ENCODE results near the gene EPHB1. TPM values are rescaled to one million over a fixed set of nuclear protein-coding genes. Genes with fewer than 3 reads are reported as not detected.
A peak's percentile ranks its signal among the peaks of the same experiment; 100 is the strongest.

EPHB1 gene
- total RNA-seq, 1 donor from 2014 or later = 13.7 TPM

- TF ChIP-seq CTCF (conservative IDR thresholded peaks at IDR 0.05) = no peak
- peaks cover 3% of the 10 kb centered on the region for H3K36me3 Mint-ChIP-seq (ENCODE audit: low read depth)
- no peak overlapping the region for H3K27ac Mint-ChIP-seq (ENCODE audit: unreplicated experiment)
- H3K4me3 Mint-ChIP-seq = no peak overlapping the region
- no peak for DNase-seq (ENCODE audit: low read depth, low spot score)
- H3K4me1 Mint-ChIP-seq = no peaks in the 10 kb centered on the region
- H3K27me3 Mint-ChIP-seq (ENCODE audit: low read depth) = no peaks in the 10 kb centered on the region
- H3K9me3 Mint-ChIP-seq = peaks cover 7% of the 10 kb centered on the region
These were observed 44.9 kb downstream of the EPHB1 start for GRCh38 chr3:134839990-134840389.

GRCh38 chr3:134840459-134840858, 45.4 kb downstream of the EPHB1 start:
- DNase-seq (ENCODE audit: low read depth, low spot score) = no peak
- TF ChIP-seq CTCF (conservative IDR thresholded peaks at IDR 0.05) = no peak

DNA sequence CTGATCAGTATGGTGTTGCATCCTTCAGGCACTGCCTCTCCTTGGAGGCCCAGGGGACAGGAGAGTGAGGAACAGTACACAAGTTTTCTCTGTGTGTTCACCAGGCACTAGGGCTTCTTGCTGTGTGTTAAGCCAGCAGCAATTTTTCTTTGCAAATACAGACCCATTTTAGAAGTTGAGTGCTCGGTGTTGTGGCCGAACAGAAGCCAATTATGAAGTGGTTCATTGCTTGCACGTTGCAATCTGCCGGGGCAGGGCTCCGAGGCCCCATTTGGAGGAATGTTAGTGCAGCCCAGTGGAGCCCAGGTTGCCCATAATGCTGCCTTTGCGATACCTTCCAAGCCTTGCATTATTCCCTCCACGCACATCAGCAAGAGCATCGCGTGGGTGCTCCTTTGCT, 51.0 kb downstream of the EPHB1 start:
- H3K27me3 Mint-ChIP-seq (ENCODE audit: low read depth) = no peaks in the 10 kb centered on the region
- peaks cover 3% of the 10 kb centered on the region for H3K36me3 Mint-ChIP-seq (ENCODE audit: low read depth)
- H3K9me3 Mint-ChIP-seq = peaks cover 7% of the 10 kb centered on the region
- no peak overlapping the region for H3K4me3 Mint-ChIP-seq
- no peak overlapping the region for H3K27ac Mint-ChIP-seq (ENCODE audit: unreplicated experiment)
- TF ChIP-seq CTCF (conservative IDR thresholded peaks at IDR 0.05) = no peak
- no peak for DNase-seq (ENCODE audit: low read depth, low spot score)
- H3K4me1 Mint-ChIP-seq = peaks cover 40% of the 10 kb centered on the region

More at GRCh38 chr3:134840459-134840858, 45.4 kb downstream of the EPHB1 start:
- Mint-ChIP-seq H3K36me3 (ENCODE audit: low read depth) (peaks cover 3% of the 10 kb centered on the region), H3K9me3 (peaks cover 7% of the 10 kb centered on the region), H3K4me3 (no peak overlapping the region), H3K4me1 (peaks cover under 1% of the 10 kb centered on the region), H3K27ac (ENCODE audit: unreplicated experiment) (no peak overlapping the region), H3K27me3 (ENCODE audit: low read depth) (no peaks in the 10 kb centered on the region)

DNA sequence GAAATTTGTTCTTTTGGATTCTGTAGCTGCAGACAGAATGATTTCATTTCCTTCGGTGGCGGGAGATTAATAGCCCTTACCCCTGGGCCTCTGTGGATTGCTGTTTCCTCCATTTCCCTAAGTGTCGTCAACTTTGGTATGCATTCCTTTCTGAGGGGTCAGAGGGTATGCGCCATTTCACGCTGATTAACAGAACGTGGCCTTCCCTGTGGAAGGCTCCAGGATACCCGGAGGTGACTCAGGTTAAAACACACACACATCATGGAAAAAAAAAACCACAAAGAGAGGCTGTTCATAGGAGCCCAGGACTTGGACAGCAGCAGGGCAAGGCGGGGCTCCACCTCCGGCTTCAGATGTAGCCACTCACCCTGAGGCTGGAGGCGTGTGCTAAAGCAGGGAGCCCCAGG, 51.9 kb downstream of the EPHB1 start:
- Mint-ChIP-seq H3K4me3 (peak overlapping the region; percentile 47), H3K4me1 (peaks cover 43% of the 10 kb centered on the region)
- no peak for TF ChIP-seq CTCF (conservative IDR thresholded peaks at IDR 0.05)

DNA sequence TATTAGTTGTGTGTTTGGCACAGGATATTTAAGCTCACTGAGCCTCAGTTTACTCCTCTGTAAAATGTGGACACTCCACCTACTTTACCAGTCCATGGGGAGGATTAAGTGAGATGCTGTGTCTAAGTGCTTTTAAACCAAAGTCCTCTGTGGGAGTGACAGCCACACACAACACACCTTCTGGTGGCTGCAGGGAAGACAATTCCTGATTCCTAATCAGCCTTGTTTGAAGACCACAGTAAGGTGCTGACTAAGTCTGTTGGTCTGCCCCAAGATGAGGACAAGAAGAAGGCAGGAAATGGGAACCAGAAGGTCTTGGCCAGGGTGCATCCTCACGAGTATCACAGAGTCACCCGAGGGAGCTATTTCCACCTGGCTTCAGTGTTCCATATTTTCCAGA, 52.3 kb downstream of the EPHB1 start:
- Mint-ChIP-seq H3K4me3 (no peak overlapping the region), H3K4me1 (peaks cover 43% of the 10 kb centered on the region), H3K36me3 (ENCODE audit: low read depth) (peaks cover 3% of the 10 kb centered on the region), H3K27me3 (ENCODE audit: low read depth) (no peaks in the 10 kb centered on the region), H3K27ac (ENCODE audit: unreplicated experiment) (no peak overlapping the region), H3K9me3 (peaks cover 8% of the 10 kb centered on the region)
- no peak for DNase-seq (ENCODE audit: low read depth, low spot score)
- TF ChIP-seq CTCF (conservative IDR thresholded peaks at IDR 0.05) = no peak

More for the DNA sequence above, 51.9 kb downstream of the EPHB1 start:
- H3K36me3 Mint-ChIP-seq (ENCODE audit: low read depth) = peaks cover 3% of the 10 kb centered on the region
- no peak for DNase-seq (ENCODE audit: low read depth, low spot score)
- H3K27me3 Mint-ChIP-seq (ENCODE audit: low read depth) = no peaks in the 10 kb centered on the region
- no peak overlapping the region for H3K27ac Mint-ChIP-seq (ENCODE audit: unreplicated experiment)
- H3K9me3 Mint-ChIP-seq = peaks cover 9% of the 10 kb centered on the region

DNA sequence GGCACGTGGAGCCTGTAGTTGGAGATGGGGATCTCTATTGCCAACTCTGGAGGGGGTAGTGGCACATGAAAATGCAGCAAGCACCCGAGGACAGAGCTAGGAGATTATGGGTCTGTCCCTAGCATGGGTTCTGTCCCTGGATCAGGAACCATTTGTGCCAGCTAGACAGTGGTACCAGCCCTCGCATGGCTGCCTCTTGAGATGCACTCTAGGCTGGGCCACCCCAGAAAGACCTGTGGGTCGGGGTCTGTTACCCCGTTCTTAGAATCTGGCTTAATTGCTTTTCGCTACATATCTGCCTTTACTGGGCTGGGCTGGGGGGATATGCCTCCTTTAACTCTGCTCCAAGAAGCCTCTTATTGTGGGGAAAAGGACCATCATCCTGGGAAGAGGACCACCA, 54.5 kb downstream of the EPHB1 start:
- no peak for TF ChIP-seq CTCF (conservative IDR thresholded peaks at IDR 0.05)

More for the DNA sequence above, 54.5 kb downstream of the EPHB1 start:
- peaks cover 3% of the 10 kb centered on the region for H3K36me3 Mint-ChIP-seq (ENCODE audit: low read depth)
- H3K9me3 Mint-ChIP-seq = peaks cover 2% of the 10 kb centered on the region
- H3K27me3 Mint-ChIP-seq (ENCODE audit: low read depth) = no peaks in the 10 kb centered on the region
- H3K4me1 Mint-ChIP-seq = peaks cover 43% of the 10 kb centered on the region
- no peak for DNase-seq (ENCODE audit: low read depth, low spot score)
- H3K27ac Mint-ChIP-seq (ENCODE audit: unreplicated experiment) = no peak overlapping the region
- H3K4me3 Mint-ChIP-seq = no peak overlapping the region

All from neural crest cell (in vitro differentiated cells).